Fibroblast of lung (primary cell): Measurements from ENCODE around the gene SCN5A. TPM values are rescaled to one million over a fixed set of nuclear protein-coding genes. Genes with fewer than 3 reads are reported as not detected.

ENCODE experiments used
- DNase-seq, 2 donors: peaks; one replicate each; pipeline versions ENCODE4 v3.0.0 to v3.0.0-alpha.2; 2010; ENCODE audit warnings: low read depth in 2 of 2
- H2AFZ ChIP-seq: 2 replicates; pipeline ENCODE4 v1.5.1; 2012; ENCODE audit warnings: low read length, control low read depth, inconsistent platforms
- H3K27ac ChIP-seq: 2 replicates; pipeline ENCODE4 v1.5.1; 2011; ENCODE audit warnings: low read length, control low read depth; ENCODE audit not compliant: insufficient read depth
- H3K27me3 ChIP-seq: 2 replicates; pipeline ENCODE4 v1.5.1; 2011; ENCODE audit warnings: mild to moderate bottlenecking, low read length; ENCODE audit not compliant: control insufficient read depth, insufficient read depth
- H3K36me3 ChIP-seq: 2 replicates; pipeline ENCODE4 v1.5.1; 2011; ENCODE audit warnings: low read length; ENCODE audit not compliant: control insufficient read depth, insufficient read depth
- H3K4me1 ChIP-seq: 2 replicates; pipeline ENCODE4 v1.5.1; 2011; ENCODE audit warnings: low read length; ENCODE audit not compliant: control insufficient read depth, insufficient read depth; ENCODE audit errors: extremely low read depth
- H3K4me2 ChIP-seq: 2 replicates; pipeline ENCODE4 v1.5.1; 2011; ENCODE audit warnings: low read length, control low read depth; ENCODE audit not compliant: insufficient read depth; ENCODE audit errors: extremely low read depth
- H3K4me3 ChIP-seq, 4 experiments: fragments of 200-600 bp in 1 of 4; sonication (generic) in 1 of 4; replicated peaks in 1 of 4; 2 replicates each; pipeline ENCODE4 v1.5.1; 2011 to 2016; ENCODE audit warnings: low read length in 4 of 4, low read depth in 3 of 4, mild to moderate bottlenecking in 3 of 4, control low read depth in 2 of 4, inconsistent platforms in 1 of 4, mixed read lengths in 1 of 4; ENCODE audit not compliant: insufficient read depth in 1 of 4; ENCODE audit errors: control extremely low read depth in 1 of 4
- H3K79me2 ChIP-seq: 2 replicates; pipeline ENCODE4 v1.5.1; 2012; ENCODE audit warnings: mild to moderate bottlenecking, low read length, inconsistent platforms; ENCODE audit not compliant: control insufficient read depth, insufficient read depth
- H3K9ac ChIP-seq: 2 replicates; pipeline ENCODE4 v1.5.1; 2011; ENCODE audit warnings: mild to moderate bottlenecking, low read length, control low read depth; ENCODE audit not compliant: insufficient read depth
- H3K9me3 ChIP-seq: 2 replicates; pipeline ENCODE4 v1.5.1; 2012; ENCODE audit warnings: low read depth, low read length; ENCODE audit not compliant: control insufficient read depth, insufficient read depth
- H4K20me1 ChIP-seq: 2 replicates; pipeline ENCODE4 v1.5.1; 2011; ENCODE audit warnings: low read length; ENCODE audit not compliant: control insufficient read depth, insufficient read depth; ENCODE audit errors: extremely low read depth
- CTCF ChIP-seq, 2 donors: IDR thresholded peaks in 1 of 2; conservative IDR thresholded peaks in 1 of 2; 1 replicate in 1 of 2; 2 replicates in 1 of 2; pipeline ENCODE4 v1.5.1; 2011 to 2012; ENCODE audit warnings: low read length in 2 of 2, control low read depth in 1 of 2, inconsistent platforms in 1 of 2, low read depth in 1 of 2, mild to moderate bottlenecking in 1 of 2
- EZH2 ChIP-seq: IDR thresholded peaks from 2 replicates; pipeline ENCODE4 v1.5.1; 2012; ENCODE audit warnings: low read length, control low read depth, mild to moderate bottlenecking; ENCODE audit errors: missing control alignments
- polyA plus RNA-seq, 2 donors: library from polyadenylated mRNA; depleted of rRNA in 1 of 2; stranded (reverse) in 1 of 2; unstranded in 1 of 2; fragments of >200 nt; gene quantifications; 2 replicates each; pipeline ENCODE4 v1.2.1, GENCODE V29; 2011 to 2012; ENCODE audit warnings: missing spikeins in 1 of 2
- total RNA-seq: library from RNA; depleted of rRNA; stranded (reverse); fragments of >200 nt; gene quantifications from 2 replicates; pipeline ENCODE4 v1.2.1, GENCODE V29; 2014

The SCN5A gene
- total and polyA plus RNA-seq, 2 donors (not counting 1 experiment from before 2014, with no cell fraction given): 0.27 to 0.50 TPM

- Histone ChIP-seq H3K9ac (no peak overlapping the region), H3K27ac (no peak overlapping the region), H3K4me1 (no peaks in the 10 kb centered on the region), H2AFZ (no peak overlapping the region), H3K36me3 (no peaks in the 10 kb centered on the region), H3K79me2 (no peaks in the 10 kb centered on the region), H3K9me3 (no peaks in the 10 kb centered on the region), H3K27me3 (no peaks in the 10 kb centered on the region), H3K4me2 (no peak overlapping the region), H4K20me1 (no peaks in the 10 kb centered on the region), H3K4me3 (no peak overlapping the region)
- DNase-seq: no peak
- TF ChIP-seq EZH2: no peak
- no peak for TF ChIP-seq CTCF (conservative IDR thresholded peaks at IDR 0.05 in 1 of 2, IDR thresholded peaks at IDR 0.05 in 1 of 2; ENCODE audit: low read depth in 1 of 2, low read length in 2 of 2)
Observed at GRCh38 chr3:38580450-38581382, 68.8 kb downstream of the SCN5A start.

GRCh38 chr3:38579551-38580449, 69.7 kb downstream of the SCN5A start:
- Histone ChIP-seq H3K9ac (no peak overlapping the region), H2AFZ (no peak overlapping the region), H3K27me3 (no peaks in the 10 kb centered on the region), H4K20me1 (no peaks in the 10 kb centered on the region), H3K4me2 (no peak overlapping the region), H3K79me2 (no peaks in the 10 kb centered on the region), H3K9me3 (no peaks in the 10 kb centered on the region), H3K27ac (no peak overlapping the region), H3K4me1 (no peaks in the 10 kb centered on the region), H3K36me3 (no peaks in the 10 kb centered on the region), H3K4me3 (no peak overlapping the region)
- DNase-seq: peak; percentile 6 to 14
- TF ChIP-seq CTCF (conservative IDR thresholded peaks at IDR 0.05 in 1 of 2, IDR thresholded peaks at IDR 0.05 in 1 of 2; ENCODE audit: low read depth in 1 of 2, low read length in 2 of 2): no peak
- TF ChIP-seq EZH2: no peak

- DNase-seq: peak in 1 of 2 donors; percentile 29
- Histone ChIP-seq H3K9me3 (no peaks in the 10 kb centered on the region), H2AFZ (no peak overlapping the region), H3K27me3 (no peaks in the 10 kb centered on the region), H4K20me1 (no peaks in the 10 kb centered on the region), H3K27ac (no peak overlapping the region), H3K36me3 (no peaks in the 10 kb centered on the region), H3K4me3 (no peak overlapping the region), H3K79me2 (no peaks in the 10 kb centered on the region), H3K4me1 (no peaks in the 10 kb centered on the region), H3K4me2 (no peak overlapping the region), H3K9ac (no peak overlapping the region)
- TF ChIP-seq EZH2 (no peak), CTCF (conservative IDR thresholded peaks at IDR 0.05 in 1 of 2, IDR thresholded peaks at IDR 0.05 in 1 of 2; ENCODE audit: low read depth in 1 of 2, low read length in 2 of 2) (no peak)
Observed at GRCh38 chr3:38579141-38579540, 70.3 kb downstream of the SCN5A start.
